ENCODE data around the gene LRRC25.
"Not testable (repeated sequence)": the region's sequence is repeated elsewhere in the genome, so short reads cannot be mapped to it uniquely, and the experiment has no call there.

Gene LRRC25

GRCh38 chr19:18353378-18354005 lies 43.9 kb downstream of the LRRC25 start:
- Histone ChIP-seq H3K9ac (ENCODE audit: low read length) (no peak overlapping the region), H3K36me3 (ENCODE audit: control insufficient read depth, low read depth, low read length) (peaks cover 13% of the 10 kb centered on the region), H3K4me3 (ENCODE audit: low read length) (no peak overlapping the region), H3K4me1 (ENCODE audit: control insufficient read depth, low read depth, low read length) (no peaks in the 10 kb centered on the region), H3K27me3 (ENCODE audit: control insufficient read depth, insufficient read depth, low read length) (no peaks in the 10 kb centered on the region), H3K9me3 (ENCODE audit: control insufficient read depth, low read depth, low read length) (no peaks in the 10 kb centered on the region), H3K27ac (ENCODE audit: low read length) (no peak overlapping the region)

- Histone ChIP-seq H3K36me3 (ENCODE audit: control insufficient read depth, low read depth, low read length) (peaks cover 5% of the 10 kb centered on the region), H3K9me3 (ENCODE audit: control insufficient read depth, low read depth, low read length) (no peaks in the 10 kb centered on the region), H3K27ac (ENCODE audit: low read length) (no peak overlapping the region), H3K4me3 (ENCODE audit: low read length) (no peak overlapping the region), H3K4me1 (ENCODE audit: control insufficient read depth, low read depth, low read length) (no peaks in the 10 kb centered on the region), H3K9ac (ENCODE audit: low read length) (no peak overlapping the region), H3K27me3 (ENCODE audit: control insufficient read depth, insufficient read depth, low read length) (no peaks in the 10 kb centered on the region)
These were observed 45.9 kb downstream of the LRRC25 start for GRCh38 chr19:18351544-18351943.

DNA sequence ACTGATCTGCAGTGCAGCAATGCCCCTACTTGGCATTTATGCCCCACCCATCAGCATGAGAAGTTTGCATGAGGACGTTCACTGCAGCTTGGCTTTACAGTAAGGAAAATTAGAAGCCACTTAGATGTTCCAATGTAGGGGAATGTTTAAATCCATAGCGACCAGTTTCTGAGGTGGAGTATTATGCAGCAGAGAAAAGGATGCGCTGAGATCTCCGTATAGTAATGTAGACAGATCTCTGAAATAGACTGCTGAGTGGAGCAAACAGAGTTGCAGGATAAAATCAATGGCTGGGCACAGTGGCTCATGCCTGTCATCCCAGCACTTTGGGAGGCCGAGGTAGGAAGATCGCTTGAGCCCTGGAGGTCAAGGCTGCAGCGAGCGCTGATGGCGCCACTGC lies 46.9 kb downstream of the LRRC25 start:
- H3K9ac ChIP-seq (ENCODE audit: low read length), result no peak overlapping the region
- H3K4me1 ChIP-seq (ENCODE audit: control insufficient read depth, low read depth, low read length), result peaks cover 5% of the 10 kb centered on the region
- no peak overlapping the region for H3K27ac ChIP-seq (ENCODE audit: low read length)
- no peaks in the 10 kb centered on the region for H3K9me3 ChIP-seq (ENCODE audit: control insufficient read depth, low read depth, low read length)
- no peaks in the 10 kb centered on the region for H3K36me3 ChIP-seq (ENCODE audit: control insufficient read depth, low read depth, low read length)
- no peaks in the 10 kb centered on the region for H3K27me3 ChIP-seq (ENCODE audit: control insufficient read depth, insufficient read depth, low read length)
- no peak overlapping the region for H3K4me3 ChIP-seq (ENCODE audit: low read length)

DNA sequence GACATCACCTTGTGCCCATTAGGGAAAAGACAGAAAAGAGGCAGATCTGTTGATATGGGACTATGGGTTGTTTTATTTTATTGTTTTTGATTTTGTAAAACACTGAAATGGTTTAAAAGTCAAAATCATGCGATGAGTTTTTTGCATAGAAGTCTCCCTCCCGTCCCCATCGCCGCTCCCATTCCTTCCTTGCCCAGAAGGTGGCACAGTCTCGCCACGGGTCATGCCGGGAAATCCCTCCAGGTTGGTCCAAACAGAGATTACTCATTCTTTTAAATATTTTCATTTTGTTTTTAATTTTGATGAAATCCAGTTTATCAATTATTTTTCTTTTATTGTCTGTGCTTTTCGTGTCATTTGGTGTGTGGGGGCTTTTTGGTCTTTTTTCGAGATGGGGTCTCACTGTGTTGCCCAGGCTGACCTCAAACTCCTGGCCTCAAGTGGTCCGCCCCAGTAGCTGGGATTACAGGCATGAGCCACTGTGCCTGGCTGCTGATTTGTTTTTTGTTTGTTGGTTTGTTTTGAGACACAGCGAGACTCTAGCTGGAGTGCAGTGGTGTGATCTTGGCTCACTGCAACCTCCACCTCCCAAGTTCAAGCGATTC lies 47.8 kb downstream of the LRRC25 start:
- Histone ChIP-seq H3K36me3 (ENCODE audit: control insufficient read depth, low read depth, low read length) (no peaks in the 10 kb centered on the region), H3K27ac (ENCODE audit: low read length) (no peak overlapping the region), H3K9me3 (ENCODE audit: control insufficient read depth, low read depth, low read length) (no peaks in the 10 kb centered on the region), H3K27me3 (ENCODE audit: control insufficient read depth, insufficient read depth, low read length) (no peaks in the 10 kb centered on the region), H3K4me1 (ENCODE audit: control insufficient read depth, low read depth, low read length) (peaks cover 9% of the 10 kb centered on the region), H3K4me3 (ENCODE audit: low read length) (no peak overlapping the region), H3K9ac (ENCODE audit: low read length) (no peak overlapping the region)

DNA sequence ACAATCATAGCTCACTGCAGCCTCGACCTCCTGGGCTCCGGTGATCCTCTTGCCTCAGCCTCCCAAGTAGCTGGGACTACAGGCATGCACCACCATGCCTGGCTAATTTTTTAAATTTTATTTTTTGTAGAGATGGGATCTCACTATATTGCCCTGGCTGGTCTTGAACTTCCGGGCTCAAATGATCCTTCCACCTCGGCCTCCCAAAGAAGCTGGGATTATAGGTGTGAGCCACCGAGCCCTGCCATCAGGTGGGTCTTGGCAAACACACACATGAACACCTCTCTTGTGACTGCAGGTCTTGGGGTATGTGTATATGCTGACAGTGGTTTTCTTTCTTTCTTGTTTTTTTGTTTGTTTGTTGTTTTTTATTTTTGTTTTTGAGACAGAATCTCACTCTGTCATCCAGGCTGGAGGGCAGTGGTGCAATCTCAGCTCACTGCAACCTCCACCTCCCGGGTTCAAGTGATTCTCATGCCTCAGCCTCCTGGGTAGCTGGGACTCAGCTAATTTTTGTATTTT lies 48.5 kb downstream of the LRRC25 start:
- H3K4me3 ChIP-seq (ENCODE audit: low read length); H3K27me3 ChIP-seq (ENCODE audit: control insufficient read depth, insufficient read depth, low read length); H3K9ac ChIP-seq (ENCODE audit: low read length); H3K36me3 ChIP-seq (ENCODE audit: control insufficient read depth, low read depth, low read length); H3K9me3 ChIP-seq (ENCODE audit: control insufficient read depth, low read depth, low read length); H3K27ac ChIP-seq (ENCODE audit: low read length): not testable (repeated sequence)
- peaks cover 17% of the 10 kb centered on the region for H3K4me1 ChIP-seq (ENCODE audit: control insufficient read depth, low read depth, low read length)

- Histone ChIP-seq H3K4me3 (ENCODE audit: low read length) (no peak overlapping the region), H3K36me3 (ENCODE audit: control insufficient read depth, low read depth, low read length) (no peaks in the 10 kb centered on the region), H3K27me3 (ENCODE audit: control insufficient read depth, insufficient read depth, low read length) (no peaks in the 10 kb centered on the region), H3K4me1 (ENCODE audit: control insufficient read depth, low read depth, low read length) (peaks cover 17% of the 10 kb centered on the region), H3K9ac (ENCODE audit: low read length) (no peak overlapping the region), H3K9me3 (ENCODE audit: control insufficient read depth, low read depth, low read length) (no peaks in the 10 kb centered on the region), H3K27ac (ENCODE audit: low read length) (no peak overlapping the region)
These were observed 49.3 kb downstream of the LRRC25 start for GRCh38 chr19:18348171-18348570.

GRCh38 chr19:18346091-18346490 lies 51.3 kb downstream of the LRRC25 start:
- H3K4me3 ChIP-seq (ENCODE audit: low read length), result no peak overlapping the region
- H3K27me3 ChIP-seq (ENCODE audit: control insufficient read depth, insufficient read depth, low read length), result no peaks in the 10 kb centered on the region
- H3K9me3 ChIP-seq (ENCODE audit: control insufficient read depth, low read depth, low read length), result no peaks in the 10 kb centered on the region
- H3K4me1 ChIP-seq (ENCODE audit: control insufficient read depth, low read depth, low read length), result peaks cover 22% of the 10 kb centered on the region
- no peak overlapping the region for H3K27ac ChIP-seq (ENCODE audit: low read length)
- no peak overlapping the region for H3K9ac ChIP-seq (ENCODE audit: low read length)
- no peaks in the 10 kb centered on the region for H3K36me3 ChIP-seq (ENCODE audit: control insufficient read depth, low read depth, low read length)

GRCh38 chr19:18345296-18345695 lies 52.1 kb downstream of the LRRC25 start:
- no peak overlapping the region for H3K9ac ChIP-seq (ENCODE audit: low read length)
- no peaks in the 10 kb centered on the region for H3K36me3 ChIP-seq (ENCODE audit: control insufficient read depth, low read depth, low read length)
- H3K27ac ChIP-seq (ENCODE audit: low read length), result no peak overlapping the region

DNA sequence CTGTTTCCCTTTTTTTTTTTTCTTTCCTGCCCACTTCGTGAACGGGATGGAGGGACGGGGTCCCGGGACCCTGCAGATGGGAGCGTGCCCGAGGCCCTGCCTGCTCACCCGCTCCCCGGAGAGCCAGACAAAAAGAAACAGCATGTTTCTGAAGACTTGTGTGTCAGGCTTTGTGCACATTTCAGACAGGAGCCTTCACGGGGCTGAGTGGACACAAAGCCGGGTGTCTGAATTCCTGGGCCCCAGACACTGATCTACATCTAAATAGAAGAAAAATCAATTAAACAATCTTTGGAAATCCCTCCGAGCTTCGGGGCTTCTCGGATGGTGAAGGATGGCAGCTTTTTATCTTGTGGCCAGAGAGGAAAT lies 52.9 kb downstream of the LRRC25 start:
- no peak overlapping the region for H3K9ac ChIP-seq (ENCODE audit: low read length)
- peaks cover 22% of the 10 kb centered on the region for H3K4me1 ChIP-seq (ENCODE audit: control insufficient read depth, low read depth, low read length)
- peak overlapping the region; percentile 44 for H3K27ac ChIP-seq (ENCODE audit: low read length)
- no peaks in the 10 kb centered on the region for H3K27me3 ChIP-seq (ENCODE audit: control insufficient read depth, insufficient read depth, low read length)
- H3K36me3 ChIP-seq (ENCODE audit: control insufficient read depth, low read depth, low read length), result no peaks in the 10 kb centered on the region
- no peaks in the 10 kb centered on the region for H3K9me3 ChIP-seq (ENCODE audit: control insufficient read depth, low read depth, low read length)
- peak overlapping the region; percentile 6 for H3K4me3 ChIP-seq (ENCODE audit: low read length)

More at GRCh38 chr19:18345296-18345695, 52.1 kb downstream of the LRRC25 start:
- H3K4me3 ChIP-seq (ENCODE audit: low read length), result no peak overlapping the region
- H3K27me3 ChIP-seq (ENCODE audit: control insufficient read depth, insufficient read depth, low read length), result no peaks in the 10 kb centered on the region
- H3K9me3 ChIP-seq (ENCODE audit: control insufficient read depth, low read depth, low read length), result no peaks in the 10 kb centered on the region
- peaks cover 22% of the 10 kb centered on the region for H3K4me1 ChIP-seq (ENCODE audit: control insufficient read depth, low read depth, low read length)

- peaks cover 22% of the 10 kb centered on the region for H3K4me1 ChIP-seq (ENCODE audit: control insufficient read depth, low read depth, low read length)
- H3K27ac ChIP-seq (ENCODE audit: low read length), result no peak overlapping the region
- no peaks in the 10 kb centered on the region for H3K9me3 ChIP-seq (ENCODE audit: control insufficient read depth, low read depth, low read length)
- H3K9ac ChIP-seq (ENCODE audit: low read length), result no peak overlapping the region
- no peaks in the 10 kb centered on the region for H3K27me3 ChIP-seq (ENCODE audit: control insufficient read depth, insufficient read depth, low read length)
- no peaks in the 10 kb centered on the region for H3K36me3 ChIP-seq (ENCODE audit: control insufficient read depth, low read depth, low read length)
- H3K4me3 ChIP-seq (ENCODE audit: low read length), result no peak overlapping the region
These were observed 55.3 kb downstream of the LRRC25 start for GRCh38 chr19:18342090-18342632.
